Panc1 (cell line): ENCODE results near the gene TNRC6B. TPM values are rescaled to one million over a fixed set of nuclear protein-coding genes. Genes with fewer than 3 reads are reported as not detected.
"Not testable (repeated sequence)": the region's sequence is repeated elsewhere in the genome, so short reads cannot be mapped to it uniquely, and the experiment has no call there.

Experiments
- ATAC-seq: fragments of 200-7000 bp; cut with Tn5 transposase; 2 replicates; pipeline ENCODE4 v1.9.1; 2020; ENCODE audit warnings: mild to moderate bottlenecking, moderate library complexity
- BruUV-seq: library from RNA; stranded (reverse); fragments of 400-500 nt; replicated peaks from 2 replicates; lab custom pipeline; 2021; lab: Mats Ljungman, UMichigan
- CTCF ChIA-PET: fragments of 300-600 bp; sonication (Branson Sonifier 250); formaldehyde crosslinking; loops from one replicate; lab custom pipeline; 2022; ENCODE audit warnings: antibody characterized with exemption; lab: Charles Lee
- POLR2A ChIA-PET: fragments of 300-600 bp; sonication (Branson Sonifier 250); formaldehyde crosslinking; loops from one replicate; lab custom pipeline; 2022; ENCODE audit warnings: antibody characterized with exemption; lab: Charles Lee
- DNase-seq: peaks from one replicate; pipeline ENCODE4 v3.0.0-alpha.2; 2010; ENCODE audit warnings: low read depth, low spot score
- H3K27ac ChIP-seq: 2 replicates; pipeline ENCODE4 v1.5.1; 2011; ENCODE audit warnings: mild to moderate bottlenecking, low read length, inconsistent platforms
- H3K27me3 ChIP-seq: fragments of 200-500 bp; sonication (Bioruptor generic); 2 replicates; pipeline ENCODE4 v1.6.0; 2014; ENCODE audit warnings: low read length, inconsistent platforms; ENCODE audit not compliant: control insufficient read depth, insufficient read depth
- H3K36me3 ChIP-seq: fragments of 200-500 bp; sonication (Bioruptor generic); 2 replicates; pipeline ENCODE4 v1.5.1; 2014; ENCODE audit warnings: inconsistent platforms, mild to moderate bottlenecking, low read length, moderate library complexity; ENCODE audit not compliant: control insufficient read depth, insufficient read depth
- H3K4me1 ChIP-seq: 2 replicates; pipeline ENCODE4 v1.5.1; 2011; ENCODE audit warnings: inconsistent platforms, mild to moderate bottlenecking, low read length, moderate library complexity; ENCODE audit not compliant: control insufficient read depth, insufficient read depth
- H3K4me3 ChIP-seq, 2 experiments: 2 replicates each; pipeline ENCODE4 v1.5.1; 2011 to 2012; ENCODE audit warnings: low read depth in 2 of 2, low read length in 2 of 2, mild to moderate bottlenecking in 2 of 2, inconsistent platforms in 1 of 2, moderate library complexity in 1 of 2
- H3K9me3 ChIP-seq: fragments of 200-500 bp; sonication (Bioruptor generic); 2 replicates; pipeline ENCODE4 v1.5.1; 2014; ENCODE audit warnings: low read depth, mild to moderate bottlenecking, inconsistent platforms, low read length, moderate library complexity; ENCODE audit not compliant: control insufficient read depth, insufficient read depth
- CTCF ChIP-seq: fragments of 450-650 bp; IDR thresholded peaks from 2 replicates; pipeline ENCODE4 v1.5.1; 2017; ENCODE audit warnings: mild to moderate bottlenecking
- POLR2AphosphoS5 ChIP-seq: IDR thresholded peaks from 2 replicates; pipeline ENCODE4 v1.6.1; 2012; ENCODE audit warnings: mild to moderate bottlenecking, low read depth, low read length, moderate library complexity
- REST ChIP-seq, 2 experiments: IDR thresholded peaks; 2 replicates each; pipeline ENCODE4 v1.6.1; 2011 to 2012; ENCODE audit warnings: low read depth in 2 of 2, control low read depth in 1 of 2, low read length in 1 of 2, mild to moderate bottlenecking in 1 of 2, moderate library complexity in 1 of 2; ENCODE audit not compliant: insufficient read depth in 1 of 2
- SIN3A ChIP-seq: IDR thresholded peaks from 2 replicates; pipeline ENCODE4 v1.6.1; 2012; ENCODE audit warnings: low read depth, mild to moderate bottlenecking, low read length, moderate library complexity, borderline replicate concordance; ENCODE audit not compliant: insufficient read depth
- TCF7L2 ChIP-seq: IDR thresholded peaks from 2 replicates; pipeline ENCODE4 v1.6.1; 2011; ENCODE audit warnings: mild to moderate bottlenecking, low read depth, low read length, inconsistent platforms
- in situ Hi-C: cut with HindIII; loops from 2 replicates; pipeline ENCODE4 v1.10.0; 2016; ENCODE audit warnings: low sequenced_read_pairs, low pct_unique_long_range_greater_than_20kb
- intact Hi-C: fragments of 100-400 bp; cut with micrococcal nuclease; formaldehyde crosslinking; loops from one replicate; pipeline ENCODE4 v1.10.0; 2022; ENCODE audit not compliant: unreplicated experiment
- total RNA-seq: library from RNA; stranded (reverse); gene quantifications from one replicate; pipeline ENCODE4 v1.2.1, GENCODE V29; 2021; ENCODE audit not compliant: unreplicated experiment

TNRC6B gene
- total RNA-seq, 1 experiment from 2014 or later, result 30.7 TPM

GRCh38 chr22:40378448-40378847 lies 200.7 kb downstream of the TNRC6B start:
- ATAC-seq, H3K27me3 ChIP-seq, H3K36me3 ChIP-seq, BruUV-seq, in situ Hi-C loops, CTCF ChIA-PET, intact Hi-C loops, H3K9me3 ChIP-seq, H3K4me1 ChIP-seq, H3K4me3 ChIP-seq, DNase-seq, H3K27ac ChIP-seq: not testable (repeated sequence)
- POLR2A ChIA-PET, result interaction anchor here (0.6 kb wide), 1 partner anchor 10 kb away, joined by 3 read pairs; no protein-coding TSS in a partner anchor

- POLR2A ChIA-PET, result no interaction called here
- CTCF ChIA-PET, result no interaction called here
- Histone ChIP-seq H3K36me3 (no peaks in the 10 kb centered on the region), H3K27ac (no peak overlapping the region), H3K4me3 (no peak overlapping the region), H3K9me3 (no peaks in the 10 kb centered on the region), H3K4me1 (no peaks in the 10 kb centered on the region), H3K27me3 (no peaks in the 10 kb centered on the region)
- no TSS peak for BruUV-seq
- in situ Hi-C loops, result no loop called here
- DNase-seq (no peak), ATAC-seq (no peak)
- intact Hi-C loops, result no loop called here
- TF ChIP-seq POLR2AphosphoS5, result no peak
- no peak for TF ChIP-seq TCF7L2
- no peak for TF ChIP-seq SIN3A
- TF ChIP-seq REST (IDR thresholded peaks at IDR 0.05; ENCODE audit: insufficient read depth in 1 of 2, low read depth in 2 of 2, low read length in 1 of 2), result no peak
- TF ChIP-seq CTCF, result no peak
Measured at GRCh38 chr22:40381461-40381860, 203.7 kb downstream of the TNRC6B start.

GRCh38 chr22:40383905-40384304 lies 206.2 kb downstream of the TNRC6B start:
- in situ Hi-C loops (no loop called here), intact Hi-C loops (no loop called here)
- POLR2A ChIA-PET, result interaction anchor here (0.6 kb wide), 1 partner anchor 17 kb away, joined by 3 read pairs; no protein-coding TSS in a partner anchor
- no peak for DNase-seq
- no peak overlapping the region for H3K27ac ChIP-seq
- no peaks in the 10 kb centered on the region for H3K9me3 ChIP-seq
- H3K4me1 ChIP-seq, result no peaks in the 10 kb centered on the region
- ATAC-seq, result no peak
- no peaks in the 10 kb centered on the region for H3K27me3 ChIP-seq
- CTCF ChIA-PET, result interaction anchor here (0.7 kb wide), 1 partner anchor 17 kb away, joined by 3 read pairs; no protein-coding TSS in a partner anchor
- no peaks in the 10 kb centered on the region for H3K36me3 ChIP-seq
- no TSS peak for BruUV-seq
- H3K4me3 ChIP-seq, result no peak overlapping the region
- no peak for TF ChIP-seq TCF7L2
